ENCODE measurements around the gene GGCX. TPM values are rescaled to one million over a fixed set of nuclear protein-coding genes. Genes with fewer than 3 reads are reported as not detected.

Gene GGCX
- total RNA-seq, 1 donor from 2014 or later = 43.4 TPM

DNA sequence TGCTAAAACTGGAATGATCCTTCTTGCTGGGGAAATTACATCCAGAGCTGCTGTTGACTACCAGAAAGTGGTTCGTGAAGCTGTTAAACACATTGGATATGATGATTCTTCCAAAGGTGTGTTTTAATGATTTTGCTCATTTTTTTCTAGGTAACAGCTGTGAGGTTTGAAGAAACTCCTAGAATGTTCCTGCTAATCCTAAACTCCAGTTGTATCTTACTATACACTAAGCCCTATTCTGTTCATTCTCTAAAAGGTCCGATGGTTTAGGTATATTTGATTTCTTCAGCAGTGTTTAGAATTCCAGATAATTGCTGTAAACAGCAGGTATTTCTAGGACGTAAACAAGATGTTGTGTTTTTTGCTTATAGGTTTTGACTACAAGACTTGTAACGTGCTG, 20.0 kb downstream of the GGCX start:
- Mint-ChIP-seq H3K9me3 (no peaks in the 10 kb centered on the region), H3K36me3 (ENCODE audit: low read depth) (peaks cover 47% of the 10 kb centered on the region), H3K4me3 (peak overlapping the region; percentile 95), H3K27me3 (ENCODE audit: low read depth) (peaks cover 2% of the 10 kb centered on the region), H3K4me1 (peaks cover 63% of the 10 kb centered on the region), H3K27ac (ENCODE audit: unreplicated experiment) (no peak overlapping the region)
- no peak for DNase-seq (ENCODE audit: low read depth, low spot score)
- TF ChIP-seq, protein P1, sequence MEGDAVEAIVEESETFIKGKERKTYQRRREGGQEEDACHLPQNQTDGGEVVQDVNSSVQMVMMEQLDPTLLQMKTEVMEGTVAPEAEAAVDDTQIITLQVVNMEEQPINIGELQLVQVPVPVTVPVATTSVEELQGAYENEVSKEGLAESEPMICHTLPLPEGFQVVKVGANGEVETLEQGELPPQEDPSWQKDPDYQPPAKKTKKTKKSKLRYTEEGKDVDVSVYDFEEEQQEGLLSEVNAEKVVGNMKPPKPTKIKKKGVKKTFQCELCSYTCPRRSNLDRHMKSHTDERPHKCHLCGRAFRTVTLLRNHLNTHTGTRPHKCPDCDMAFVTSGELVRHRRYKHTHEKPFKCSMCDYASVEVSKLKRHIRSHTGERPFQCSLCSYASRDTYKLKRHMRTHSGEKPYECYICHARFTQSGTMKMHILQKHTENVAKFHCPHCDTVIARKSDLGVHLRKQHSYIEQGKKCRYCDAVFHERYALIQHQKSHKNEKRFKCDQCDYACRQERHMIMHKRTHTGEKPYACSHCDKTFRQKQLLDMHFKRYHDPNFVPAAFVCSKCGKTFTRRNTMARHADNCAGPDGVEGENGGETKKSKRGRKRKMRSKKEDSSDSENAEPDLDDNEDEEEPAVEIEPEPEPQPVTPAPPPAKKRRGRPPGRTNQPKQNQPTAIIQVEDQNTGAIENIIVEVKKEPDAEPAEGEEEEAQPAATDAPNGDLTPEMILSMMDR (conservative IDR thresholded peaks at IDR 0.05) = no peak

DNA sequence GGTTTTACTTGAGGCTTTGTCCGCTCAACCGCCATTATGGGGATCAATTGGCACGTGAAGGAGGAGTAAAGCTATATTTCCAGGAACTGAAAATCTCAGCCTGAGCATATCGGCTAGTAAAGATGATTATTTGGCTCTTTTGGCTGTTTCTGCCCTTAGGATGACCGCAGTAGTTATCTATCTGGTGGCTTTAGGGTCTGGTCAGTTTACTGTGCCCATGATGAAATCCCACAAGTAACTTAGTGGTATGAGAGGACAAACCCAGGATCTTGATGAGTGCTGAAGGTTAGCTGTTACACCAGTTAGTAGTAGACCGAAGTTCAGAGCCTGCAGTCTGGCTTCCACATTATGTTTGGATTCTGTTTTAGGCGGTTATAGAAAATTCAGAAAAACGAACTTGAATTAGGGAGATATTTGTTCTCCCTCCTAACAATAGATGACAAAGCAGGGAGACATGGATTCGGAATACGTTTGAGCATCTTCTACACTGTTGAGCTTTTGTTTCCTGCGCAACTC, 21.1 kb downstream of the GGCX start:
- H3K27me3 Mint-ChIP-seq (ENCODE audit: low read depth) = peaks cover 2% of the 10 kb centered on the region
- DNase-seq (ENCODE audit: low read depth, low spot score) = no peak
- H3K27ac Mint-ChIP-seq (ENCODE audit: unreplicated experiment) = peak overlapping the region; percentile 86
- H3K36me3 Mint-ChIP-seq (ENCODE audit: low read depth) = peaks cover 47% of the 10 kb centered on the region
- TF ChIP-seq, protein P1 (conservative IDR thresholded peaks at IDR 0.05) = no peak
- no peaks in the 10 kb centered on the region for H3K9me3 Mint-ChIP-seq
- peak overlapping the region; percentile 95 for H3K4me3 Mint-ChIP-seq
- H3K4me1 Mint-ChIP-seq = peaks cover 65% of the 10 kb centered on the region

DNA sequence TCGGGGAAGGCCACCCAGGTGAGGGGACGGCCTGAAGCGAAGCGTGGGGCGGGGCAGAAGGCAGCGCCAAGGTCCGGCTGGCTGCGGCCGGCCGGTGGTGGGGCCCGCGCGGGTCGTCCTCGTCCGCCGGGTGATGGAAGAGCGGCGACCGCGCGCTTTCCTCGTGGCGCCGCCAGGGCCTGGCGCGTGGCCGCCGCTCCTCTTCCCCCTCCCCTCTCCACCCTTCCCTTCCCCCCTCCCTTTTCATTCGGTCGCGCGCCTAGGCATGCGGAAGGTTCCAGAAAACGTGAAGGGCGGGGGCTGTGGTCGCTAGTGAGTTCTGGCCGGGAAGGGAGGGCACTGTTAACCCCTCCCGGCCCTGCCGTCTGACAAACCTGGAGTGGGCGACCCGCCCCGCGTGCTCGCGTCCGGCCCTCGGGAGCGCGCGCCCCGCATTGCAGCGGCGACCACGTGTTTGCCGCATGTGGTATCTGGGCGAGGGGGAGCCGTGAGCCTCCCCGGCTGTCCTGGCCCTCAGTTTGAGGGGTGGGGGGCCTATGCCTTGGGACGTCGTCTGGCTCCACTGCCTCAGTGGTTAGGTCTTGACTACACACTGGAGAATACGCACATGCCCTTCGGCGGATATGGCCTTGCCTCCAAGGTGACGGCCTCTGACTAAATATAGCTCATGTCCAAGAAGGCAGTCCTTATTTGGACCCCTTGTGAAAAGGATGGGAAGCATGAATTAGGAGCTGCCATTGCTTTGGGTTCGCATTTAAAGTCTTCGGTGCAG, 21.7 kb downstream of the GGCX start:
- peaks cover 2% of the 10 kb centered on the region for H3K27me3 Mint-ChIP-seq (ENCODE audit: low read depth)
- TF ChIP-seq, protein P1 (conservative IDR thresholded peaks at IDR 0.05) = no peak
- H3K9me3 Mint-ChIP-seq = no peaks in the 10 kb centered on the region
- peaks cover 44% of the 10 kb centered on the region for H3K36me3 Mint-ChIP-seq (ENCODE audit: low read depth)
- H3K4me1 Mint-ChIP-seq = peaks cover 65% of the 10 kb centered on the region
- peak overlapping the region; percentile 95 for H3K4me3 Mint-ChIP-seq
- DNase-seq (ENCODE audit: low read depth, low spot score) = peak; percentile 50
- H3K27ac Mint-ChIP-seq (ENCODE audit: unreplicated experiment) = peak overlapping the region; percentile 95

DNA sequence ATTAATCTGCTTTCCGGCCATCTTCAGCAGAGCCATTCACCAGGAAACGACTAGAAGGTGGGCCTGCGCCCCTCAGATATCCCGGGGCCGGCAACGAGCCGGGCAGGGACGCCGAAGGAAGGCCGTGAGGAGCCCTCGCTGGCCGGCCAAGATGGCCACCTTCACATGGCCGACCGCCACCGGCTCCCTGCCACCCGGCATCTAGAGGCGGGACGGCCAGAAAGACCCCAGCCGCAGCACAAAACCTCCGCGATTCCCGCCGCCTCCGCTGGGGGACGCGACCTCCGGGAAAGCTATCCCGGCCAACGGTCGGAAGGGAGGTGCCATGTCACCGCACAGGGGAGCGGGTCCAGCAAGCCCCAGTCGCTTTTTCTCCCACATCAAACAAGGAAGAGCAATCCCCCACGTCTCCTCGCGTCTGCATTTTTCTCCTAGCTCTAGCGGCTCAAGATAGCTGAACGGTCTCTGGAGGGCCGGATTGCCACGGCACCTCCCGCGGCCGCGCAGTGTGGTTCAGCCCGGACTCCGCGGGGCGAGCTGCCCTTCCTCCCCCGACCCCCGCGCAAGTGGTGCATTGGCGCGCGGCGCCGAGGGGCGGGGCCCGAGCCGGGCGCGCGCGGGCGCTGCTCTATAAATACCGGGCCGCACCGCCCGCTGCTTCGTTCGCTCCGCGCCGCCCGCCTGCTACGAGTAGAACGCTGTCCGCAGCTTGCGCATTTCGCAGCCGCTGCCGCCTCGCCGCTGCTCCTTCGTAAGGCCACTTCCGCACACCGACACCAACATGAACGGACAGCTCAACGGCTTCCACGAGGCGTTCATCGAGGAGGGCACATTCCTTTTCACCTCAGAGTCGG, 22.6 kb downstream of the GGCX start, which contains the start of gene MAT2A:
TSS of gene MAT2A (plus strand) at position 662 of the 854 bp plus-strand sequence. CDS start at position 782, 120 bp downstream.
- peaks cover 2% of the 10 kb centered on the region for H3K27me3 Mint-ChIP-seq (ENCODE audit: low read depth)
- peaks cover 37% of the 10 kb centered on the region for H3K36me3 Mint-ChIP-seq (ENCODE audit: low read depth)
- peaks cover 58% of the 10 kb centered on the region for H3K4me1 Mint-ChIP-seq
- H3K4me3 Mint-ChIP-seq = peak within 1 kb of the TSS; percentile 95
- peak within 1 kb of the TSS; percentile 100 for H3K27ac Mint-ChIP-seq (ENCODE audit: unreplicated experiment)
- TF ChIP-seq, protein P1 (conservative IDR thresholded peaks at IDR 0.05) = peak; percentile 73
- DNase-seq (ENCODE audit: low read depth, low spot score) = peak; percentile 99
- H3K9me3 Mint-ChIP-seq = no peaks in the 10 kb centered on the region

Measured in neural crest cell (in vitro differentiated cells).